GM19455 (cell line): ENCODE results near the gene SNX3.
"Not testable (repeated sequence)": the region's sequence is repeated elsewhere in the genome, so short reads cannot be mapped to it uniquely, and the experiment has no call there.

ENCODE experiments used
- ATAC-seq: cut with Tn5 transposase; IDR thresholded peaks from one replicate; pipeline ENCODE4 v1.9.1; 2021; ENCODE audit not compliant: unreplicated experiment

Gene SNX3

GRCh38 chr6:108260809-108261569 lies at the start of gene SNX3:
Gene SNX3 (minus strand): TSS chr6:108261040. CDS start chr6:108260921, 119 bp downstream.
- peak; percentile 86 for ATAC-seq

GRCh38 chr6:108309844-108310243 lies 49.0 kb upstream of the SNX3 start:
- no peak for ATAC-seq

GRCh38 chr6:108308641-108309040 lies 47.8 kb upstream of the SNX3 start:
- ATAC-seq = not testable (repeated sequence)

GRCh38 chr6:108304646-108305045 lies 43.8 kb upstream of the SNX3 start:
- ATAC-seq = no peak

- ATAC-seq = no peak
Measured at GRCh38 chr6:108302386-108302785, 41.5 kb upstream of the SNX3 start.

- ATAC-seq = no peak
Measured at GRCh38 chr6:108295676-108296075, 34.8 kb upstream of the SNX3 start.

- ATAC-seq = peak; percentile 88
Measured at GRCh38 chr6:108294727-108295625, 34.1 kb upstream of the SNX3 start, which contains the start of gene AFG1L. Gene AFG1L (plus strand): TSS chr6:108295054. CDS start chr6:108295080, 26 bp downstream.

GRCh38 chr6:108294297-108294726 lies 33.5 kb upstream of the SNX3 start:
- peak; percentile 30 for ATAC-seq

GRCh38 chr6:108293527-108294296 lies 32.9 kb upstream of the SNX3 start:
- ATAC-seq = no peak

GRCh38 chr6:108292561-108292960 lies 31.7 kb upstream of the SNX3 start:
- ATAC-seq = not testable (repeated sequence)

- ATAC-seq = no peak
Measured at GRCh38 chr6:108291091-108291490, 30.3 kb upstream of the SNX3 start.

- no peak for ATAC-seq
Measured at GRCh38 chr6:108288742-108289141, 27.9 kb upstream of the SNX3 start.

GRCh38 chr6:108287373-108287772 lies 26.5 kb upstream of the SNX3 start:
- no peak for ATAC-seq

GRCh38 chr6:108286366-108286765 lies 25.5 kb upstream of the SNX3 start:
- ATAC-seq = no peak

GRCh38 chr6:108285381-108285780 lies 24.5 kb upstream of the SNX3 start:
- ATAC-seq = no peak

- no peak for ATAC-seq
Measured at GRCh38 chr6:108277831-108278230, 17.0 kb upstream of the SNX3 start.

- no peak for ATAC-seq
Measured at GRCh38 chr6:108277295-108277694, 16.5 kb upstream of the SNX3 start.

GRCh38 chr6:108275976-108276375 lies 15.1 kb upstream of the SNX3 start:
- ATAC-seq = no peak

- ATAC-seq = no peak
Measured at GRCh38 chr6:108274546-108274945, 13.7 kb upstream of the SNX3 start.

GRCh38 chr6:108269955-108270354 lies 9.1 kb upstream of the SNX3 start:
- ATAC-seq = not testable (repeated sequence)

- no peak for ATAC-seq
Measured at GRCh38 chr6:108268845-108269244, 8.0 kb upstream of the SNX3 start.
